IPS-18c (cell line): ENCODE measurements around the gene MICALL2.

Source experiments
- H3K4me3 ChIP-seq: 2 replicates; pipeline ENCODE4 v1.7.0; 2013; ENCODE audit warnings: low read depth, mild to moderate bottlenecking, low read length, moderate library complexity; ENCODE audit not compliant: insufficient read depth
- H3K9me3 ChIP-seq: one replicate; pipeline ENCODE4 v1.6.1; 2013; ENCODE audit warnings: mild to moderate bottlenecking, low read length, moderate library complexity; ENCODE audit not compliant: control insufficient read depth, insufficient read depth

Gene MICALL2

DNA sequence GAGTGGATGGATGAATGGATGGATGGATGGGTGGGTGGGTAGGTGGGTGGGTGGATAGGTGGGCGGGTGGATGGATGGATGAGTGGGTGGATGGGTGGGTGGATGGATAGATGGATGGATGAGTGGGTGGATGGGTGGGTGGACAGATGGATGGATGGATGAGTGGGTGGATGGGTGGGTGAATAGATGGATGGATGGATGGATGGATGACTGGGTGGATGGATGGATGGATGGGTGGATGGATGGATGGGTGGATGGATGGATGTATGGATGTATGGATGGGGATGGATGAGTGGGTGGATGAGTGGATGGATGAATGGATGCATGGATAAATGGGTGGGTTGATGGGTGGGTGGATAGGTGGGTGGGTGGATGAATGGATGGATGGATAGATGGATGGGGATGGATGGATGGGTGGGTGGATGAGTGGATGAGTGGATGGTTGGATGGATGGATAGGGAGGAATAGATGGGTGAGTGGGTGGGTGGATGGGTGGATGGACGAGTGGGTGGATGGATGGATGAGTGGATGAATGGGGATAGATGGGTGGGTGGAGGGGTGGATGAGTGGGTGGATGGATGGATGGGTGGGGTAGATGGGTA lies 43.8 kb downstream of the MICALL2 start:
- H3K4me3 ChIP-seq: no peak overlapping the region
- no peaks in the 10 kb centered on the region for H3K9me3 ChIP-seq

- H3K9me3 ChIP-seq: no peaks in the 10 kb centered on the region
- H3K4me3 ChIP-seq: no peak overlapping the region
Observed at GRCh38 chr7:1413936-1414639, 45.2 kb downstream of the MICALL2 start.

DNA sequence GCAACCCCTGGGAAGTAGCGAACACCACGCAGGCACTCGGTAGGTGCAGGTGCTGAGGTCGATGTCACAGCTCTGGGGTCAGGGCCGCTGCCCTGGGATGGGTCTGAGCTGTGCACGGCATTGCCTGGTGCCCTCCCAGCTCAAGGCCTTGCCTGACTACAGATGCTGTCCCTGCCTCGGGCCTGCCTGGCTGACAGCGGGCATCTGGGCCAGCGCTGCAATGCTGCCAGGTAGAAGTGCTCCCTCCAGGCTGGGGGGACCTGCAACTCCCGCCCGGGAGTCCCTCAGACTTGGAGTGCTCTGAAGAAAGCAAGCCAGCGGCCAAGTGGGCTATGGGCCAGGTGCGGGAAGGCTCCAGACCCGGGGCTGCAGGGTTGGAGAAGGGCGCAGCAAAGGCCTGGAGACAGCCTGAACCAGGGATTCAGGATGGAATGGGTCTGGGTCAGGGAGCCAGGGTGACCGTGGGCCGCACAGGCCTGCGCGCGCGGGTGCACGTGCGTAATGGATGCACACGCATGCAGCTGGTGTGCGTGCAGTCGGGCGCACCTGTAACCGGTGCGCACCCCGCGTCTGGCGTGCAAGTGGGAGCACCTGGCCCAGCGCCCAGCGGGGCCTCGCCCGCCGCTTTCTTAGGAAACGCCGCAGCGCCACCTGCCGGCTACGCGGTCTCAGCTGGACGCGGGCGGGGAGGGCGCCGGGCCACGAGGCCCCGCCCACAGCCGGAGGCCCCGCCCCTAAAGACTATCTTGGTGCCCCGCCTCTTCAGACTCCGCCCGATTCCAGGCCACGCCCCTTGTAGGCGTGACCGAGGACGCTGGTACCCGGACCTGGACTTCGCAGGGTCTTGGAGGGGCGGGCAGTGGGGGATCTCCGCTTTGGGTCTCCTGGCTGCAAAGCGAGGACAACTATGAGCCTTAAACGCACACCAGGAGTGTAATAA lies 46.7 kb downstream of the MICALL2 start:
- Histone ChIP-seq H3K9me3 (no peaks in the 10 kb centered on the region), H3K4me3 (no peak overlapping the region)

- Histone ChIP-seq H3K9me3 (no peaks in the 10 kb centered on the region), H3K4me3 (no peak overlapping the region)
Observed at GRCh38 chr7:1411414-1411813, 47.9 kb downstream of the MICALL2 start.

- no peak overlapping the region for H3K4me3 ChIP-seq
Observed at GRCh38 chr7:1410992-1411391, 48.3 kb downstream of the MICALL2 start.

GRCh38 chr7:1409555-1409954 lies 49.7 kb downstream of the MICALL2 start:
- no peaks in the 10 kb centered on the region for H3K9me3 ChIP-seq
- H3K4me3 ChIP-seq: no peak overlapping the region

More at GRCh38 chr7:1410992-1411391, 48.3 kb downstream of the MICALL2 start:
- no peaks in the 10 kb centered on the region for H3K9me3 ChIP-seq

DNA sequence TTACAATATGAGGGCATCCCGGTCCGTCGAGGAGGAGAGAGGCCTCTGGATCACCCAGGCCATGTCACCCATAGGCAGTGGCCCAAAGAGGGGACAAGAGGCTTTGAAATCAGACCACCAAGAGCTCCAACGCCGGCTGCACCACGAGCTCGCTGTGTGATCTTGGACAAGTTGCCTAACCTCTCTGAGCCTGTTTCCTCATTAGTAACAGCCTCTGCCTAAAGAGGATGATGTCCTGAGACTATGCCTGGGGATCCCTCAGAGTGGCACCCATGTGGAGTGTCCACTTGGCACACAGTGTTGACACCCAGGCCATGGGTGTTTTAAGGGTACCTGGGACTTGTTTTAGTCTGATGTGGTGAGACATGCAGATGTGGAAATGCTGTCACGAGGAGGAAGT lies 50.8 kb downstream of the MICALL2 start:
- peaks cover 2% of the 10 kb centered on the region for H3K9me3 ChIP-seq
- H3K4me3 ChIP-seq: no peak overlapping the region

DNA sequence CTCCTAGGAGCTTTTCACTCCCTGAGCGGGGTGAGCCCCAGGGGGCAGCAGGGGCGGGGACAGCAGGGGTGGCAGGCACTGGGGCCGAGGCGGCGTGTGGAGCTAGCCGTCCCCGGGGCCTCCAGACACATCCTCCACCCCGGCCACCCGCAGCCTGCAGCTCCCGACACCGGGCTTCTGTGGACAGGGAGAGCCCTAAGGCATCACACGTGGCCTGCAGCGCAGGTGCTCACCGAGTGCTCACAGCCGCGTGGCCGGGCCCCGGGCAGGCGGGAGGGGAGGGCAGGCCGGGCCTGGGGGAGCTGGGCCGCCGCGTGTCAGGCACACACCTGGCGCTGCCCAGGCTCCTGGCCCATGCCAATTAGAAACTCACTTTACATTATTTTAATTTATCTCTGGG lies 51.4 kb downstream of the MICALL2 start:
- Histone ChIP-seq H3K4me3 (no peak overlapping the region), H3K9me3 (peaks cover 2% of the 10 kb centered on the region)

- H3K4me3 ChIP-seq: no peak overlapping the region
- peaks cover 2% of the 10 kb centered on the region for H3K9me3 ChIP-seq
Observed at GRCh38 chr7:1404898-1405548, 54.2 kb downstream of the MICALL2 start.

- peak overlapping the region; percentile 36; the same call in 1 of the 2 replicates for H3K4me3 ChIP-seq
- peaks cover 2% of the 10 kb centered on the region for H3K9me3 ChIP-seq
Observed at GRCh38 chr7:1404460-1404809, 54.8 kb downstream of the MICALL2 start.

GRCh38 chr7:1403638-1404459 lies 55.4 kb downstream of the MICALL2 start:
- peak overlapping the region; percentile 36 for H3K4me3 ChIP-seq
- peaks cover 2% of the 10 kb centered on the region for H3K9me3 ChIP-seq

- no peak overlapping the region for H3K4me3 ChIP-seq
Observed at GRCh38 chr7:1402791-1403637, 56.3 kb downstream of the MICALL2 start.

DNA sequence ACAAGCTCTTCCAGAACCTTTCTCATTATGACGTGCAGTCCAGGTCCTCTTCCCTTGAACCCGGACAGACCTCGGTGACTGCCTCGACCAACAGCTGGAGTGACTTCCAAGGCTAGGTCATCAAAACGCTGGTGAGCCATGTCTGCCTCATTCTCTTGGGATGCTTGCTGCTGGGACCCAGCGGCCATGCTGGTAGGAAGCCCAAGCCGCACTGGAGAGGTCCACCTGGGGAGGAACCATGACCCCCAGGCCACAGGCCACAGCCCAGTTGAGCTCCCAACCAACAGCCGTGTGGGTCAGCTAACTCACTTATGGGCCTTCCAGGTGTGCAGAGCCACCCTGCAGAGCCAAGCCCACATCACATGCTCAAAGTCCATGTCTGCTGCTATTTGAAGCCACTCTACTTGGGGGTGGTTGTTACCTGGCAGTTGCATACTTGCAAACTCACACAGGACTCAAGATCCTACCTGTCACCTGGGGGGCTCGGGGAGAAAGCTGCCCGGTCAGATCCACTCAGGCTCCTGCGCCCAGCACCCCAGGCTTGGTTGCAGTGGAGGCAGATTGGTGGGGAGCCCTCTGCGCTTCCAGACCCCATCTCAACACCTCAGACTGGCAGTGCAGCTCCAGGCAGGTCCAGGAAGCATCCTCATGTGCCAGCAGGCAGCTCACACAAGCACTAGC lies 57.0 kb downstream of the MICALL2 start:
- Histone ChIP-seq H3K9me3 (peaks cover 2% of the 10 kb centered on the region), H3K4me3 (no peak overlapping the region)

More at GRCh38 chr7:1402791-1403637, 56.3 kb downstream of the MICALL2 start:
- H3K9me3 ChIP-seq: peaks cover 2% of the 10 kb centered on the region

DNA sequence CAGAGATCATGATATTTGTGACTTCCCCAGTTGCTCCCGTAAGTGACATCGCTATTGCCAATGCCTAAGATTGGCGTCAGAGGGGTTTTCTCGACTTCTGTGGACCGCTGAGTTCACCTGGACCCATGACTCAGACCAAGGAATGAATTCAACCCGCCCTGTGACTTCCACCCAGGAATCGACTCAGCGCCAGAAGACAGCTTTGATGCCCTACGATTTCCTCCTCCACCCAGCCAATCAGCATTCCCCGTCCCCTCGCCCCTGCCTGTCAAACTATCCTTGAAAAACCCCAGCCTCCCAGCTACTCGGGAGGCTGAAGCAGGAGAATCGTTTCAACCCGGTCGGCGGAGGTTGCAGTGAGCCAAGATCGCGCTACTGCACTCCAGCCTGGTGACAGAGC lies 58.3 kb downstream of the MICALL2 start:
- peaks cover 2% of the 10 kb centered on the region for H3K9me3 ChIP-seq
- H3K4me3 ChIP-seq: no peak overlapping the region

DNA sequence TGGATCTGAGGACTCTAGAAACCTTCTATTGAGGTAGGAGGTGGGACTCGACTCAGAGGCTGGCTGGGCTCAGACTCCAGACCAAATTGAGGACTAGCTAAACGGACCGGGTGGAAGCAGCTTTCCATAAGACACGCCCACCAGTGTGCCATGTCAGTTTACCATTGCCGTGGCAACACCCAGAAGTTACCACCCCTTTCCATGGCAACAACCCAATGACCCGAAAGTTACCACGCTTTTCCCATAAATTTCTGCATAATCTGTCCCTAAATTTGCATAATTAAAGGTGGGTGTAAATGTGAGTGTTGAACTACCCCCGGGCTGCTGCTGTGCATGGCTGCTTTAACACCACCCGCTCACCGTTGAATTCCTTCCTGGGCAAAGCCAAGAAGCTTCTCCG lies 58.9 kb downstream of the MICALL2 start:
- peaks cover 2% of the 10 kb centered on the region for H3K9me3 ChIP-seq

More for the DNA sequence above, 58.9 kb downstream of the MICALL2 start:
- H3K4me3 ChIP-seq: no peak overlapping the region
